Right atrium auricular region (tissue), 2 donors: ENCODE measurements around the gene CD200. TPM values are rescaled to one million over a fixed set of nuclear protein-coding genes. Genes with fewer than 3 reads are reported as not detected.

Experiments used
- DNase-seq: peaks from one replicate; pipeline ENCODE4 v3.0.0-alpha.2; 2019; ENCODE audit warnings: low spot score
- H3K27ac ChIP-seq, 2 donors: fragments of 200-600 bp; sonication (generic); 1 replicate in 1 of 2; 2 replicates in 1 of 2; pipeline ENCODE4 v1.5.1; 2016 to 2019
- H3K27me3 ChIP-seq, 2 donors: fragments of 200-600 bp; sonication (generic); one replicate each; pipeline versions ENCODE4 v1.5.1 to v1.6.0; 2017 to 2019
- H3K36me3 ChIP-seq: fragments of 200-600 bp; sonication (generic); one replicate; pipeline ENCODE4 v1.5.1; 2016
- H3K4me1 ChIP-seq, 2 donors: fragments of 200-600 bp; sonication (generic); one replicate each; pipeline versions ENCODE4 v1.5.1 to v1.6.0; 2017 to 2019
- H3K4me3 ChIP-seq, 2 donors: fragments of 200-600 bp; sonication (generic); 1 replicate in 1 of 2; 2 replicates in 1 of 2; pipeline ENCODE4 v1.5.1; 2017 to 2019; ENCODE audit warnings: mild to moderate bottlenecking in 1 of 2, moderate library complexity in 1 of 2
- H3K9me3 ChIP-seq, 2 donors: fragments of 200-600 bp; sonication (generic); one replicate each; pipeline ENCODE4 v1.5.1; 2019
- total RNA-seq, 2 donors: library from RNA; depleted of rRNA; stranded (reverse); fragments of >200 nt; gene quantifications; one replicate each; pipeline ENCODE4 v1.1.0, GENCODE V29; 2016
- TF ChIP-seq, protein P1 (sequence below), 2 donors: fragments of 200-600 bp; sonication (generic); IDR thresholded peaks; one replicate each; pipeline ENCODE4 v1.5.1; 2019; ENCODE audit warnings: antibody characterized with exemption in 2 of 2

Gene CD200, protein sequence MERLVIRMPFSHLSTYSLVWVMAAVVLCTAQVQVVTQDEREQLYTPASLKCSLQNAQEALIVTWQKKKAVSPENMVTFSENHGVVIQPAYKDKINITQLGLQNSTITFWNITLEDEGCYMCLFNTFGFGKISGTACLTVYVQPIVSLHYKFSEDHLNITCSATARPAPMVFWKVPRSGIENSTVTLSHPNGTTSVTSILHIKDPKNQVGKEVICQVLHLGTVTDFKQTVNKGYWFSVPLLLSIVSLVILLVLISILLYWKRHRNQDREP
- 10 to 100 TPM in 1 of 2 donors, 1 to 10 TPM in 1; 5.7 to 12.1 TPM for total RNA-seq

DNA sequence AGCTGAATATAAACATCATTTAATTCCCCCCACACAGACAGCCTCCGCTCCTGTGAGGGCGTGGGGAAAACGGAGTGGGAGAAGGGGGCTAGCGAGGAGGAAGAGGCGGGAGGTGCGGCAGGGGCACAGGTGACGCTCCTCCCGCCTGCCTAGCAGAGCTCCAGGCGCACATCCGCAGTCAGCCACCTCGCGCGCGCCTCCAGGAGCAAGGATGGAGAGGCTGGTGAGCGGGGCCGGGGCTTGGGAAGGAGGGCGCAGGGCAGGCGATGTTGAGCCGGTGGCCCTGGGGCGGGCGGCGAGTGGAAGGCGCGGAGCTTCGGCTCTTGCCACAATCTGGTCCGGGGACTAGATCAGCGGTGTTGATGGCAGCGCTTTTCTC lies at the start of gene CD200:
TSS of gene CD200 (plus strand) at position 155 of the 379 bp plus-strand sequence. CDS start at position 212, 57 bp downstream.
- no peaks in the 10 kb centered on the region for H3K4me1 ChIP-seq
- no peaks in the 10 kb centered on the region for H3K36me3 ChIP-seq
- TF ChIP-seq, protein P1, sequence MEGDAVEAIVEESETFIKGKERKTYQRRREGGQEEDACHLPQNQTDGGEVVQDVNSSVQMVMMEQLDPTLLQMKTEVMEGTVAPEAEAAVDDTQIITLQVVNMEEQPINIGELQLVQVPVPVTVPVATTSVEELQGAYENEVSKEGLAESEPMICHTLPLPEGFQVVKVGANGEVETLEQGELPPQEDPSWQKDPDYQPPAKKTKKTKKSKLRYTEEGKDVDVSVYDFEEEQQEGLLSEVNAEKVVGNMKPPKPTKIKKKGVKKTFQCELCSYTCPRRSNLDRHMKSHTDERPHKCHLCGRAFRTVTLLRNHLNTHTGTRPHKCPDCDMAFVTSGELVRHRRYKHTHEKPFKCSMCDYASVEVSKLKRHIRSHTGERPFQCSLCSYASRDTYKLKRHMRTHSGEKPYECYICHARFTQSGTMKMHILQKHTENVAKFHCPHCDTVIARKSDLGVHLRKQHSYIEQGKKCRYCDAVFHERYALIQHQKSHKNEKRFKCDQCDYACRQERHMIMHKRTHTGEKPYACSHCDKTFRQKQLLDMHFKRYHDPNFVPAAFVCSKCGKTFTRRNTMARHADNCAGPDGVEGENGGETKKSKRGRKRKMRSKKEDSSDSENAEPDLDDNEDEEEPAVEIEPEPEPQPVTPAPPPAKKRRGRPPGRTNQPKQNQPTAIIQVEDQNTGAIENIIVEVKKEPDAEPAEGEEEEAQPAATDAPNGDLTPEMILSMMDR (IDR thresholded peaks at IDR 0.05), result no peak
- peak within 1 kb of the TSS; percentile 73 to 80 for H3K27ac ChIP-seq
- peak within 1 kb of the TSS; percentile 43 to 53 for H3K4me3 ChIP-seq
- DNase-seq, result peak; percentile 70
- no peaks in the 10 kb centered on the region for H3K9me3 ChIP-seq
- H3K27me3 ChIP-seq, result no peaks in the 10 kb centered on the region

DNA sequence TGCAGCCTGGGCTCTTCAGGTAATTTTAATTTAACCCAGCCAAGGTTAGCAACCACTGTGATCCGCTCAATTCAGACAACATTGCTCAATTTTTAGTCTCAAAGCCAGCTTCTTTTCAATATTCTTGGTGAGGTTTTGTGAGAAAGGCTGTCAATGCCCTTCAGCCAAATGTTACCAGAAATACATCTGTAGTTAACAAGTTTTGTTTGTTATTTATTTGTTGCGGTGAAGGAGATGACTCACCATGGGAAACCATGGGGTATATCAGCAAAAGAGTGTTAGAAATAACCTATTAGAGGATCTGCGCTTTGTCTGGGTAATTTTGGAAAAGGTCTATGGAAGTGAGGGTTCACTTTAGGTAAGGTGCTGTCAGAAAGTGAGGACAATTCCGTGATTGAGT lies 43.9 kb upstream of the CD200 start:
- Histone ChIP-seq H3K4me3 (no peak overlapping the region), H3K27me3 (no peaks in the 10 kb centered on the region), H3K36me3 (no peaks in the 10 kb centered on the region), H3K4me1 (no peaks in the 10 kb centered on the region), H3K9me3 (no peaks in the 10 kb centered on the region), H3K27ac (no peak overlapping the region)
- DNase-seq, result no peak
- TF ChIP-seq, protein P1 (IDR thresholded peaks at IDR 0.05), result no peak

DNA sequence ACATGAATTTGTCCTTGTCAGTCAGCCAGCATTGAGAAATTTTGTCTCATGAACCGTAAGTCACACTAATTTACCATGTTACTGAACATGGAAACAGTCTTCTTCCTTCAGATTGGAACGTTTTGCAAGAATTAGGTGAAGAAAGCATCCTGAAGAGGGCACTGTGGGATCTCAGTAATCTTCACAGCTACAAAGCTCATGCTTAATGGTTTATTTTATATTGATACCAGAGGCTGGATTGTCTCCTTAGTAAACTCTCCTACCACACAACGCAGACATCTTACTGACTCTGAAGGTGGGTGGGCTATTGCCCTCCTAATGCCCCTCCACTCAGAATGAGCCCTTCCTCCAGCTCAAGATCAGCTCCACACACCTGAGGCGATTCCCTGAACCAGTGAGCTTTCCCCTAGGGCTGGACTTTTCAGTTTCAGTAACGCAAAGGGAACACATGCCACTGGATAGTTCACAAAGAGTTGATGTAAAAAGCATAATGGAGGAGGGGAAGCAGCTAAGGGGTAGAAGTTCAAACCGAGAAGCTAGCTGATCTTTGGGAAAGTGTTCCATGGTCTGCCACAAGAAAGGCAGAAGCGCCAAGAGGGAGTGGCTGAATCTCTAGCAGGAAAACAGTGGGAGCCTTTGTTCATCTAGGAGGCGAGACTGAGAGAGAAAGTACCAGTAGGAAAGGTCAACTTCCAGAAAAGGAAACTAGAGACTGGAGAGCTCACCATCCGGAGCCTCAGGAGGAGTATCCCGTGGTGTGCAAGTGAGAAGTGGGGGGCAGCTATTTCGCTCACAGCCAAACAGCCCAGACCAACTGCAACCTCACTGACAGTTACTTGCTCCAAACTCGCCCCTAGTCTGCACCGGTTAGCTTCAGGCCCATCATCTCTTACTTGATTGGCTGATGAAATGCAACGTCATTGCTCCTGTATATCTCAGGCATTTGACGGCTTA lies 39.3 kb upstream of the CD200 start, which contains the start of gene SLC9C1:
TSS of gene SLC9C1 (minus strand) at position 849 of the 954 bp plus-strand sequence. CDS start 7,425 bp downstream, outside the sequence.
- H3K27ac ChIP-seq, result peak within 1 kb of the TSS; percentile 48 to 79
- DNase-seq, result no peak
- TF ChIP-seq, protein P1 (IDR thresholded peaks at IDR 0.05), result peak in 1 of 2 donors; percentile 65

DNA sequence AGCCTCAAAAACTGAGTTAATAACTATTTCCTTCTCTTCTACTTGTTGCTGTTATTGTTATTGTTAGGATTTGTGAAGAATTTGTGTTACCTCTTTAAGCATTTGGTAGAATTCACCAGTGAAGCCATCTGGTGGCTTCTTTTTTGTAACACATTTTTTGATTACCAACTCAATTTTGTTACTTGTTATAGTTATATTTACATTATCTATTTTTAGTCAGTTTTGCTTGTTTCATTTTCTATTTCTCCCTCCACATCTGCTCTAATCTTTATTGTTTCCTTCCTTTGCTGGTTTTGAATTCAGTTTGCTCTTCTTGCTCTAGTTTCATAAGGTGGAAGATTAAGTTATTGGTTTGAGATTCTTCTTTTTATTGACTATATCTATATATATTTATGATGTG lies 35.2 kb upstream of the CD200 start:
- no peaks in the 10 kb centered on the region for H3K36me3 ChIP-seq
- no peaks in the 10 kb centered on the region for H3K9me3 ChIP-seq
- H3K27me3 ChIP-seq, result no peaks in the 10 kb centered on the region
- H3K4me3 ChIP-seq, result no peak overlapping the region
- TF ChIP-seq, protein P1 (IDR thresholded peaks at IDR 0.05), result no peak
- DNase-seq, result no peak
- H3K27ac ChIP-seq, result no peak overlapping the region
- H3K4me1 ChIP-seq, result no peaks in the 10 kb centered on the region

More for the DNA sequence above, 39.3 kb upstream of the CD200 start, which contains the start of gene SLC9C1:
- Histone ChIP-seq H3K9me3 (no peaks in the 10 kb centered on the region), H3K36me3 (no peaks in the 10 kb centered on the region), H3K4me3 (peak within 1 kb of the TSS; percentile 15 to 50), H3K27me3 (no peaks in the 10 kb centered on the region), H3K4me1 (no peaks in the 10 kb centered on the region)

DNA sequence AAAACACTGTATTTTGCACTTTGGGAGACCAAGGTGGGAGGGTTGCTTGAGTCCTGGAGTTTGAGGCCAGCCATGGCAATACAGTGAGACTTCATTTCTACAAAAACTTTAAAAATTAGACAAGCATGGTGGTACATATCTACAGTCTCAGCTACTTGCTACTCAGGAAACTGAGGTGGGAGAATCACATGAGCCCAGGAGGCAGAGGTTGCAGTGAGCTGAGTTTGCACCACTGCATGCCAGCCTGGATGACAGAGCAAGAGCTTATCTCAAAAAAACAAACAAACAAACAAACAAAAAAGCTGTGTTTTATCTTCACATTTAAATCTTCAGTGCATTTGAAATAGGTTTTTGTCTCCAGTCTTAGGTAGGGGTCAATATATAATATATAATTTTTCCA lies 34.2 kb upstream of the CD200 start:
- TF ChIP-seq, protein P1 (IDR thresholded peaks at IDR 0.05), result no peak
- no peak for DNase-seq
- H3K27me3 ChIP-seq, result no peaks in the 10 kb centered on the region
- no peak overlapping the region for H3K27ac ChIP-seq
- H3K4me1 ChIP-seq, result peaks cover 0 to 5% of the 10 kb centered on the region in 2 donors
- no peak overlapping the region for H3K4me3 ChIP-seq
- H3K36me3 ChIP-seq, result no peaks in the 10 kb centered on the region
- no peaks in the 10 kb centered on the region for H3K9me3 ChIP-seq
